Bronchial epithelial cell (primary cell): ENCODE data around the gene ARPP21. TPM values are rescaled to one million over a fixed set of nuclear protein-coding genes. Genes with fewer than 3 reads are reported as not detected.

Source experiments
- DNase-seq: peaks from one replicate; pipeline ENCODE4 v3.0.0-alpha.2; 2010; ENCODE audit warnings: low read depth
- FAIRE-seq: peaks from 2 replicates; lab custom pipeline; 2011; peaks lifted over from hg19 to GRCh38; lab: Jason Lieb, UNC
- H3K27me3 ChIP-seq: 2 replicates; pipeline ENCODE4 v1.5.1; 2011; ENCODE audit warnings: low read length; ENCODE audit not compliant: control insufficient read depth, insufficient read depth
- H3K36me3 ChIP-seq: 2 replicates; pipeline ENCODE4 v1.5.1; 2011; ENCODE audit warnings: low read length; ENCODE audit not compliant: control insufficient read depth, insufficient read depth
- H3K4me3 ChIP-seq: 2 replicates; pipeline ENCODE4 v1.5.1; 2011; ENCODE audit warnings: mild to moderate bottlenecking, low read depth, low read length, control low read depth
- total RNA-seq: library from RNA; depleted of rRNA; stranded (reverse); fragments of >200 nt; gene quantifications from 2 replicates; pipeline ENCODE4 v1.2.1, GENCODE V29; 2014
- TF ChIP-seq, protein P1 (sequence below): IDR thresholded peaks from 2 replicates; pipeline ENCODE4 v1.5.1; 2011; ENCODE audit warnings: mild to moderate bottlenecking, moderate library complexity, low read length, control low read depth, inconsistent platforms; ENCODE audit not compliant: insufficient read depth, severe bottlenecking

ARPP21 gene
- total RNA-seq, 1 donor from 2014 or later: not detected

DNA sequence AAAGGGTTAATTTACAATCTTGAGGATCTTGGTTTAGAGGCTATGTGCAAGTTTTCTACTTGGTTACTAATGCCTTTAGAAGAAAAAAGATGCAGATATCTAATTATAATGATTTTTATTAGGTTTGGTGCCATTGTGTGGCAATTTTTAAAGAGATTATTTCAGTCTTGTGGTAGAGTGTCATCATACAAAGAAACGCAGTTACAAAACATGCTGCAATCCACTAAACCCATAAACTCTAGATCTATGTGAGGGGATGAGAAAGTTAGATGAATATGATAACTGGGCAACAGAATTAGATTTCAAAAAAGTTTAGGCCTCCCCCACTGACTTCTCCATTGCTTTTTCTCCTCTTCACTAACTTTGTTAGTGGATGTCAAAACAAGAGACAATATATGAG is 106.0 kb downstream of the ARPP21 start:
- H3K27me3 ChIP-seq: no peaks in the 10 kb centered on the region
- no peaks in the 10 kb centered on the region for H3K36me3 ChIP-seq
- no peak overlapping the region for H3K4me3 ChIP-seq
- TF ChIP-seq, protein P1, sequence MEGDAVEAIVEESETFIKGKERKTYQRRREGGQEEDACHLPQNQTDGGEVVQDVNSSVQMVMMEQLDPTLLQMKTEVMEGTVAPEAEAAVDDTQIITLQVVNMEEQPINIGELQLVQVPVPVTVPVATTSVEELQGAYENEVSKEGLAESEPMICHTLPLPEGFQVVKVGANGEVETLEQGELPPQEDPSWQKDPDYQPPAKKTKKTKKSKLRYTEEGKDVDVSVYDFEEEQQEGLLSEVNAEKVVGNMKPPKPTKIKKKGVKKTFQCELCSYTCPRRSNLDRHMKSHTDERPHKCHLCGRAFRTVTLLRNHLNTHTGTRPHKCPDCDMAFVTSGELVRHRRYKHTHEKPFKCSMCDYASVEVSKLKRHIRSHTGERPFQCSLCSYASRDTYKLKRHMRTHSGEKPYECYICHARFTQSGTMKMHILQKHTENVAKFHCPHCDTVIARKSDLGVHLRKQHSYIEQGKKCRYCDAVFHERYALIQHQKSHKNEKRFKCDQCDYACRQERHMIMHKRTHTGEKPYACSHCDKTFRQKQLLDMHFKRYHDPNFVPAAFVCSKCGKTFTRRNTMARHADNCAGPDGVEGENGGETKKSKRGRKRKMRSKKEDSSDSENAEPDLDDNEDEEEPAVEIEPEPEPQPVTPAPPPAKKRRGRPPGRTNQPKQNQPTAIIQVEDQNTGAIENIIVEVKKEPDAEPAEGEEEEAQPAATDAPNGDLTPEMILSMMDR: no peak
- no peak for DNase-seq
- FAIRE-seq: no peak

- no peak overlapping the region for H3K4me3 ChIP-seq
- H3K27me3 ChIP-seq: no peaks in the 10 kb centered on the region
- DNase-seq (no peak), FAIRE-seq (no peak)
- H3K36me3 ChIP-seq: no peaks in the 10 kb centered on the region
- TF ChIP-seq, protein P1: no peak
Measured at GRCh38 chr3:35745802-35746484, 106.6 kb downstream of the ARPP21 start.

- H3K27me3 ChIP-seq: no peaks in the 10 kb centered on the region
- TF ChIP-seq, protein P1: no peak
- FAIRE-seq (no peak), DNase-seq (no peak)
- no peaks in the 10 kb centered on the region for H3K36me3 ChIP-seq
- no peak overlapping the region for H3K4me3 ChIP-seq
Measured at GRCh38 chr3:35746492-35746891, 107.2 kb downstream of the ARPP21 start.

DNA sequence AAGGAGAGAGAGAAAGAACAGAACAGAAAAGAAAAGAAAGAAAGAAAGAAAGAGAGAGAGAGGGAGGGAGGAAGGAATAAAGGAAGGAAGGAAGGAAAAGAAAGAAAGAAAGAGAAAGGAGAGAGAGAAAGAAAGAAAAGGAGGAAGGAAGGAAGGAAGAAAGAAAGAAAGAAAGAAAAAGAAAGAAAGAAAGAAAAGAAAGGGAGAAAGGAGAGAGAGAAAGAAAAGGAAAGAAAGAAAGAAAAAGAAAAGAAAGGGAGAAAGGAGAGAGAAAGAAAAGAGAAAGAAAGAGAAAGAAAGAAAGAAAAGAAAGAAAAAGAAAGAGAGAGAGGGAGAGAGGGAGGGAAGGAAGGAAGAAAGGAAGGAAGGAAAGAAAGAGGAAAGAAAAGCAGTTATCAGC is 108.8 kb downstream of the ARPP21 start:
- H3K27me3 ChIP-seq: no peaks in the 10 kb centered on the region
- no peaks in the 10 kb centered on the region for H3K36me3 ChIP-seq
- FAIRE-seq (no peak), DNase-seq (no peak)
- H3K4me3 ChIP-seq: no peak overlapping the region
- TF ChIP-seq, protein P1: no peak

GRCh38 chr3:35751207-35751606 is 111.9 kb downstream of the ARPP21 start:
- no peaks in the 10 kb centered on the region for H3K36me3 ChIP-seq
- no peak for FAIRE-seq
- TF ChIP-seq, protein P1: no peak

More at GRCh38 chr3:35751207-35751606, 111.9 kb downstream of the ARPP21 start:
- no peak overlapping the region for H3K4me3 ChIP-seq
- DNase-seq: no peak
- no peaks in the 10 kb centered on the region for H3K27me3 ChIP-seq
